ENCODE results near the gene MXRA8.

DNA sequence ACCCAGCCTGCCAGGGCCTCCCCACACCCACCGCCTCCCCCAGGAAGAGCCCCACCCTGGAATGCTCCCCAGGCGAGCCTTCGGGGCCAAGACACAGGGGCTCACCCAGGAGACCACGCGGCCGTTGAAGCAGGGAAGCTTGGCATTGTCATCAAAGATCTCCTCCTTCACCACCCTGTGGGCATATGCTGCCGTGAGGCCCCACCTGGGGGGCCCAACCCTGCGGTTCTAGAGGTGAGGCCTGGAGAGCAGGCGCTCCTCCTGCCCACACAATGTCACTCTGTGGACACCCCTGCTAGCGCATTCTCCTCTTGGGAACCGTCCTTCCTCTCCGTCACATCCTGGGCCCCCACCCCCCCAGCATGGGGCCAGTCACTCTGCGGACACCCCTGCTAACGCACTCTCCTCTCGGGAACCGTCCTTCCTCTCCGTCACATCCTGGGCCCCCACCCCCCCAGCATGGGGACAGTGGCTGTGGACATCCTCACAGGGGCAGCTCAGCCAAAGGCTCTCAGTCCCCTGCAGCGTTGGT lies 15.7 kb downstream of the MXRA8 start:
- TF ChIP-seq CTCF (IDR thresholded peaks at IDR 0.05; ENCODE audit: insufficient read depth, low read length) (no peak), GABPA (IDR thresholded peaks at IDR 0.05; ENCODE audit: low read depth) (no peak), POLR2AphosphoS5 (IDR thresholded peaks at IDR 0.05; ENCODE audit: low read depth) (no peak), SPI1 (IDR thresholded peaks at IDR 0.05; ENCODE audit: borderline replicate concordance, low read depth) (no peak)
- TF ChIP-seq, protein P1, sequence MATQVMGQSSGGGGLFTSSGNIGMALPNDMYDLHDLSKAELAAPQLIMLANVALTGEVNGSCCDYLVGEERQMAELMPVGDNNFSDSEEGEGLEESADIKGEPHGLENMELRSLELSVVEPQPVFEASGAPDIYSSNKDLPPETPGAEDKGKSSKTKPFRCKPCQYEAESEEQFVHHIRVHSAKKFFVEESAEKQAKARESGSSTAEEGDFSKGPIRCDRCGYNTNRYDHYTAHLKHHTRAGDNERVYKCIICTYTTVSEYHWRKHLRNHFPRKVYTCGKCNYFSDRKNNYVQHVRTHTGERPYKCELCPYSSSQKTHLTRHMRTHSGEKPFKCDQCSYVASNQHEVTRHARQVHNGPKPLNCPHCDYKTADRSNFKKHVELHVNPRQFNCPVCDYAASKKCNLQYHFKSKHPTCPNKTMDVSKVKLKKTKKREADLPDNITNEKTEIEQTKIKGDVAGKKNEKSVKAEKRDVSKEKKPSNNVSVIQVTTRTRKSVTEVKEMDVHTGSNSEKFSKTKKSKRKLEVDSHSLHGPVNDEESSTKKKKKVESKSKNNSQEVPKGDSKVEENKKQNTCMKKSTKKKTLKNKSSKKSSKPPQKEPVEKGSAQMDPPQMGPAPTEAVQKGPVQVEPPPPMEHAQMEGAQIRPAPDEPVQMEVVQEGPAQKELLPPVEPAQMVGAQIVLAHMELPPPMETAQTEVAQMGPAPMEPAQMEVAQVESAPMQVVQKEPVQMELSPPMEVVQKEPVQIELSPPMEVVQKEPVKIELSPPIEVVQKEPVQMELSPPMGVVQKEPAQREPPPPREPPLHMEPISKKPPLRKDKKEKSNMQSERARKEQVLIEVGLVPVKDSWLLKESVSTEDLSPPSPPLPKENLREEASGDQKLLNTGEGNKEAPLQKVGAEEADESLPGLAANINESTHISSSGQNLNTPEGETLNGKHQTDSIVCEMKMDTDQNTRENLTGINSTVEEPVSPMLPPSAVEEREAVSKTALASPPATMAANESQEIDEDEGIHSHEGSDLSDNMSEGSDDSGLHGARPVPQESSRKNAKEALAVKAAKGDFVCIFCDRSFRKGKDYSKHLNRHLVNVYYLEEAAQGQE (IDR thresholded peaks at IDR 0.05; ENCODE audit: insufficient replicate concordance, low read depth) = no peak
